Measurements from ENCODE around the gene SPATA12.

- TF ChIP-seq CTCF (IDR thresholded peaks at IDR 0.05) = no peak
- TF ChIP-seq POLR2A (IDR thresholded peaks at IDR 0.05) = no peak
Observed at GRCh38 chr3:57110798-57111197, 50.3 kb downstream of the SPATA12 start.
